Activated CD4-positive, alpha-beta T cell treated with anti-CD3 and anti-CD28 coated beads, Interleukin-2, amount 50 U/mL, for 4 hours (primary cell): ENCODE results near the gene IFT25.

Source experiments
- DNase-seq, 2 experiments: peaks; one replicate each; pipeline ENCODE4 v3.0.0-alpha.2; 2020

The IFT25 gene

GRCh38 chr1:53956308-53957168, 11.0 kb upstream of the IFT25 start:
- no peak for DNase-seq

- no peak for DNase-seq
These were observed 8.6 kb upstream of the IFT25 start for GRCh38 chr1:53954128-53954527.

GRCh38 chr1:53951697-53952096, 6.2 kb upstream of the IFT25 start:
- DNase-seq, result no peak

GRCh38 chr1:53949023-53949990, 3.8 kb upstream of the IFT25 start:
- DNase-seq, result no peak

DNA sequence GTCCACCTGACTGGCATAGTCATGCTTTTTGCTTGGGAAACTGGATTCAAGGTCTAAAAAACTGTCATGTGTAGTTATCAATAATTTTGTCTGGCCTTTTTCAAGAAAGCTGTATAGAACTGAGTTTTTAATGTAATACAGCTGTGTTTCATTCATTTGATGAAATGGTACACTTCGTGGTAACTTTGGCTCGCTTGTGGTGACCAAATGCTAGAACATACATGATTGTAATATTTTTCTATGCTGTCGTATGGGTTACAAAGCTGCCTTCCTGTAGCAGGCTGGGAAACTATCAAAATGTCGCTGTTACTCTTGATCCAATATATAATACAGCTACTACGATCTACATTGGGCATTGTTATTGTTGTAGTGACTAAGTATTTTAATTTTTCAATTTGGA, 2.8 kb upstream of the IFT25 start:
- no peak for DNase-seq

DNA sequence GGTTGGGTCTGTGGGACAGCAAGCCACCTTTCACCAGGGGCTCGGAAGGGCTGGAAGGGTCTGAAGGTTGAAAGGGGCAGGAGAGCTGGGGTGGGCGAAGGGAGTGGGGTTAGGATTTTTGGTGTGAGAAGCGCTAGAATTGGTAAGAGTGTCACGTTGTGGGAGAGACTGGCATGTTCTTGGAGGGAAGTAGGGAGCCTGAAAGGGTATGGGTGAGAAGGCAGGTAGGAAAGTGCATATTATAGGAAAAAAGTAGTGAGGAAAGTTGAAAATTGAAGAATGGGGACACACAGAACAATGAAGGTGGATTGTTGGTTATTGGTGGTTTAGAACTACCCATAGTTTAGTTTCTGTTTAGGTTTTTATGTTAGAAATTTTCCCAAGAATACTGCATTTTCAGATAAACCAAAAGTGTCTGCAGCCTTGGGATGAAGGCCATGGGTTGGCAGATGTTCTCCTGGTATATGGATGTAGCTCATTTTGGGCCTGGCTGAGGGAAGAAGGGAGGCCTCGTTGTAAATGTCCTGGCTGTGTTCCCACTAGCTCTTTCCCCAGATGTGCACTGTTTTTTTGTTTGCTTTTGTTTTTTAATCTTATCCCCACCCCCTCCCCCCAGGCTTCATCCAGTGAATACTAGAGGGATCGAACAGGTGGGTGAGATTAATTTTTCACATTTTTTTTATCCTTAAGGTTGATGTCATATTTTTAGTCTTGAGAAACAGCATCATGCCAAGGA, 1.8 kb upstream of the IFT25 start:
- DNase-seq, result no peak

GRCh38 chr1:53946252-53947171, 1.0 kb upstream of the IFT25 start, which contains the start of gene LRRC42:
LRRC42 (plus strand) TSS chr1:53946350; CDS start chr1:53952000, 5,650 bp downstream.
- DNase-seq, result peak; percentile 53 to 60

DNA sequence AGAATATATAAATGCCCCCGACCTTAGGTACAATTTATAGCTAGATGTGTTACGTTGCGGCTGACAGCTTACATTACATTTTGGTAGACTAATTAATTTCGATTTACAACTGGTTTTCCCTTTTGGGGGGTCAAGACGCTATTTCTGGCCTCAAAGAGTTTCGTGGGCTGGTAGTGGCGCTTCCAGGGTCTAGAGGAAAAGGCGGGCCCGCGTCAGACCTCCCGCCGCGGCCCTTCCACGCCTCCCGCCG, 391 bp downstream of the IFT25 start:
- no peak for DNase-seq

DNA sequence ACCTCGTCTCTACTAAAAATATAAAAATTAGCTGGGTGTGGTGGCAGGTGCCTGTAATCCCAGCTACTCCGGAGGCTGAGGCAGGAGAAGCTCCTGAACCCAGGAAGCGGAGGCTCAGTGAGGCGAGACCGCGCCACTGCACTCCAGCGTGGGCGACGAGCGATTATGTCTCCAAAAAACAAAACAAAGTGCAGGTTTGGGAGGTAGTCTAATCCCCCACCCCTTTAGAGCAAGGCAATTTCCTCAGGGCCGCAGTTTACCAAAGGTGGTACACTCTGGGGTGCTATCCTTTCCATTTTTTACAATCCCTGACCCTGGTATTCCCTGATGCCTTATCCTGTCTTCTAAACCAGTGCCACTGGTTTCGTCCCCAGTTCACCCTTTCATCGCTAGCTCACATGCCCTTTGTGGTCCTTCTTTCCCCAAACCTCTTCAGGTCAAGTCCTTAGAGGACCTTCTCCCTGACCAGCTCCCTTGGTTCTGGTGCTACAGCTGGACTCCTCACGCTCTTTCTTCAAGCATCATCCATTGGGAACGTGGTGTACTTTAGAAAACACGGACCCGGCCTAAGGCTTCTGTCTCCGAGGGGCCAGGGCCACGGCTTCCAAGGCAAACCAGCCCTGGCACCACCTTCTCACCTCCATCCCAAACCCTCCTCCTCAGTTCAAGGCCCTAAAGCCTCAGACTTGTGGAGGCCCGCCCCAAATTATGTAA, 873 bp downstream of the IFT25 start:
- no peak for DNase-seq

- no peak for DNase-seq
These were observed 1.9 kb downstream of the IFT25 start for GRCh38 chr1:53943490-53944043.

DNA sequence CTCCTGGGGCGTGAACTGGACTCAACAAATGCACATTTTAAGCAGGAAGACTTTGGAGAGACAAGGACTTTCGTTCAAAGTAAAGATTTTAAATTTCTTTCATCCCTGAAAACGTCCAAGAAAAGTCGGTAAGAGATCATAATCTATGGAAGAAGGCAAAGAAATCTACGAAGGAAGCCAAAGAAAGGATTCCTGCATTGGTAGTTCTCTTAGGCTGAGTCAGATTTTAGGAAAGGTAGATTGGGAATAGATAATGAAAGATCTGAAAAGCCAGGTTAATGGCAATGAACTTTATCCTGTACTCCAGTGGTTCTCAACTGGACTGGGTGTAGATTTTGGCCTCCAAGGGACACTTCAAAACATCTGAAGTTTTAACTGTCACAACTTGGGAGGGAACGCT, 2.4 kb downstream of the IFT25 start:
- no peak for DNase-seq

GRCh38 chr1:53942127-53942957, 3.2 kb downstream of the IFT25 start:
- no peak for DNase-seq

DNA sequence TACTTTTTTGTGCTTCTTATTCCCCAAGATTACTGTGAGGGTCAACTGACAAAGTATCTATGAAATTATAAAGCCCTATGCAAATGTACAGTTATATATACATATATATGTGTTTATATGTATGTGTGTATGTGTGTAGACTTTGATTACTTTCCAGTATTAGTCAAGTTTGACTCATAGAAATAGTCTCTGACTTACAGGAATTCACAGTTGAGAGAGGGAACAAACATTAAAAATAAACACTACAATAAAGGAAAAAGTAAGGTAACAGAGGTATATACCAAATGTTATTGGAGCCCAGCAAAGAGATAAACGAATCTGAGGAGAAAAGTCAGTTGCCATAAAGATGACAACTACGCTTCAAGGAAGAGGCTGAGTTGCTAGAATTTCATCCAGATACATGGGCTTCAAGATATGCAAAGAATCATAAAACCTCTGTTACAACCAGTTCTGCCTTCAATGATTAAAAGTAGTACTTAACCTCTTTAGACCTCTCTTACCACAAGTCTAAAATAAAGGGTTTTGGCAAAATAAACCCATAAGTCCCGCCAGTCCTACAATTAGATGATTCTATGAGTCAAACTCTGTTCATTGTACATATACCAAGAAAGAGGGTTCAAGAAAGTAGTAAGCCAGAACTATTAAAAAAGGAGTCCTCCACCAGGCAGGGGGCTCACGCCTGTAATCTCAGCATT, 7.2 kb downstream of the IFT25 start:
- no peak for DNase-seq

DNA sequence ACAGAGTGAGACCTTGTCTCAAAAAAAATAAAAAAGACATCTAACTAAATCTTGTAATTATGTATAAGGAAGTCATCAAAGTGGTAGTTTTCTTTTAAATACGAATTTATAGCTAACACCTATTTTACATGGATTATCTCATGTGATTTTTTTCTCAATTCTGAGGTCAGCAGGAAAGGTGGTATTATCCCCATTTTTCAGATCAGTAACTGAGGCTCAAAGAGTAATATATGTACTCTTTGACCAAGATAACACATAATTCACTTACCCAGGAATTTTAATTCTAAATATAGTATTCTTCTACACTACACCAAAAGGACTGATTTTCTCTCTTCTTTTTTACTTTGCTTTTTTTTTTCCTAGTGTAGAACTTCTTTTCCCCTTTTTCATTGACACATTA, 9.1 kb downstream of the IFT25 start:
- DNase-seq, result no peak

- DNase-seq, result no peak
These were observed 11.2 kb downstream of the IFT25 start for GRCh38 chr1:53934170-53934765.

- DNase-seq, result no peak
These were observed 14.0 kb downstream of the IFT25 start for GRCh38 chr1:53931523-53931922.

DNA sequence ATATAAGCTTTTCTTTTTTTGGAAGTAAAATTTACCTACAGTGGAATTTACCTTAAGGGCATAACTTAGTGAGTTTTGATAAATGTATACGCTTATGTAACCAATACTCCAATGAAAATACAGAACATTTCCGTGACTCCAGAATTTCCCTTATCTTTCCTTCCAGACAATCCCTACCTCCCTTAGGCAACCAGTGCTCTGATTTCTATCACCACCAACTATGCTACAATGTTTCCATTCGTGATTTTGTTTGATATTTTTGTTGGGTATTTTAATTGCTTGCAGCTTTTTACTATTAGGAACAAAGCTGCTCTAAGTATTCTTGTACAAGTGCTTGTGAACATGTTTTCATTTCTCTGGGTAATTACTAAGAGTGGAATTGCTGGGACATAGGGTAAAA, 14.6 kb downstream of the IFT25 start:
- DNase-seq, result no peak

DNA sequence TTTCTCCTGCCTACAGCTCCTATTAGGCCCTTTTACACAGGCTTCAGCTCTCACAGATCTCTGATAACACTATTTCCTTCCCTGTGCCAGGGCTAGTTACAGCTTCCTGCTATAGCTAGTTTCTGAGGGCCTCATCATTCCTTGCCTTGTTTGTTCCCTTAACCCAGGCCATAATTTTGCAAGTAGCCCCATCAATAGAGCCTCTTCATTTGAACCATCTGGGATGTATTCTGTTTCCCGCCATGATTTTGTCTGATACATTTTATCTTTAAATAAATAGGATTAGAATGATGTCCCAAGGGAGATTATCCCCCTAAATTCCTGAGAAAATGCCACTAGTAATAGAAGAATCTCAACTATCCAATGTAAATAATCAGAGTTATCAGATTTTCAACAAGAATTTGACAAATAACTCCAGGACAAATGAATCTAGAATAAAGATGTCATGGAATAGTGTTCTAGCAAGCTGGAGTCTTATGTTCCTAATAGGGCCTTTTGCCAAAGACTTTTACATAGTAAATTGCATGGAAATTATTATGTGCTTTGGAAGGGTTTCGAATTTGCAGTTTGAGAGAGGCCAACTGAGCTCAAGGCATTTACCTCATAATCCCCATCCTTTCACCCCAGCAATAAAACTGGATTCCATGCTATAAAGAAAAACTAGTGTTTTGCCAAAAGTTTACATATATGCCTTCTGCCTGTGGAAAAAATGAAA, 16.1 kb downstream of the IFT25 start:
- DNase-seq, result no peak
